ENCODE data around the gene CNN2. TPM values are rescaled to one million over a fixed set of nuclear protein-coding genes. Genes with fewer than 3 reads are reported as not detected.

CNN2 gene
- total RNA-seq, 1 experiment from 2014 or later: 524 TPM

DNA sequence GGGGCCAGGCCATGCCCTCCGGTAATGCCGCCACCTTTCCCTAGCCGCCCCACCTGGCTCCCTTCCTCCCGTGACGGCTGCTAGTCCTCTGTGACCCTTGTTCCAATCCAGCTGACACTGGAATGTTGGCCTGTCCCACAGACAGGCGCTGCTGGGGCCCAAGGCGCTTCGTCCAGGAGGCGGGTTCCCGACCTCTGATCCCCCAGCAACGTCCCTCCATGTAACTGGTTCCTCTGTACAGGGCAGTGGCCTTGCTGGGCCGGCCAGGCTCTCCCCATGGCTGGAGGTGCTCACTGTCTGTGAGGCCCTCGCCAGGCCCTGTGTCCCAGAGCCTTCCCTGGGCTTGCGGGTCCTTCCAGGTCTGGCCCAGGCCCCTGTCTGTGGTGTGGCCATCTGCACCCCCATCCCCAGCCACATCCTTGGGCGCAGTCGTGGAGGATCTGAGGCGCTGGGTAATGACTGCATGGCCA, 33.0 kb upstream of the CNN2 start:
- Mint-ChIP-seq H3K27me3 (ENCODE audit: low read depth) (peaks cover 22% of the 10 kb centered on the region), H3K4me3 (no peak overlapping the region), H3K36me3 (ENCODE audit: insufficient read depth in 1 of 3, low read depth in 3 of 3) (peaks cover 5 to 21% (median 16%) of the 10 kb centered on the region in 3 experiments; a peak in 6 of 7 replicates), H3K4me1 (peaks cover 5 to 16% of the 10 kb centered on the region in 2 experiments), H3K27ac (peak overlapping the region in 1 of 3 experiments; percentile 76; a peak in 1 of 7 replicates), H3K9me3 (no peaks in the 10 kb centered on the region; a peak in 1 of 5 replicates)
- Histone ChIP-seq H2BK5ac (ENCODE audit: insufficient read length, low read length) (no peak overlapping the region), H4K8ac (replicated peaks; ENCODE audit: insufficient read length, low read depth, low read length) (no peak overlapping the region), H2BK15ac (ENCODE audit: low read depth, low read length) (no peak overlapping the region), H2BK12ac (ENCODE audit: insufficient read length, low read depth, low read length) (no peak overlapping the region), H2AK5ac (ENCODE audit: insufficient read length, low read length) (no peak overlapping the region), H3T11ph (ENCODE audit: low read length) (no peak overlapping the region), H3K56ac (ENCODE audit: insufficient read length, low read depth, low read length) (no peak overlapping the region), H3K18ac (ENCODE audit: insufficient read length, low read depth, low read length) (no peak overlapping the region), H2BK120ac (ENCODE audit: low read depth, low read length, poor library complexity, severe bottlenecking) (no peak overlapping the region), H3K14ac (ENCODE audit: insufficient read depth, low read length) (no peak overlapping the region), H3K4me2 (ENCODE audit: insufficient read depth, insufficient read length, low read length) (no peak overlapping the region), H4K20me1 (ENCODE audit: control insufficient read depth, insufficient read depth, insufficient read length) (peaks cover 7% of the 10 kb centered on the region), H3K4me1 (ENCODE audit: insufficient read depth, low read length) (no peaks in the 10 kb centered on the region), H3K4ac (ENCODE audit: low read depth, low read length) (no peak overlapping the region), H3K79me1 (ENCODE audit: insufficient read depth, low read depth, low read length, poor library complexity, severe bottlenecking) (no peaks in the 10 kb centered on the region), H4K91ac (ENCODE audit: insufficient read length, low read depth, low read length) (no peak overlapping the region), H4K5ac (ENCODE audit: insufficient read length, low read depth, low read length) (no peak overlapping the region), H3K79me2 (ENCODE audit: insufficient read depth, low read length) (no peaks in the 10 kb centered on the region), H3K23ac (ENCODE audit: insufficient read length, low read depth, low read length) (no peak overlapping the region), H2AFZ (ENCODE audit: low read length) (no peak overlapping the region), H3K27me3 (ENCODE audit: insufficient read depth, low read length) (no peaks in the 10 kb centered on the region; the same call in 1 of the 2 replicates), H3K23me2 (ENCODE audit: insufficient read length, low read depth, low read length, poor library complexity, severe bottlenecking) (no peaks in the 10 kb centered on the region), H3K9ac (ENCODE audit: extremely low read depth, insufficient read length, low read length) (no peak overlapping the region), H2BK20ac (ENCODE audit: low read depth, low read length, poor library complexity, severe bottlenecking) (no peak overlapping the region), H3K9me3 (ENCODE audit: control insufficient read depth, low read depth, low read length) (no peaks in the 10 kb centered on the region), H3K27ac (ENCODE audit: insufficient read length, low read depth, low read length) (no peak overlapping the region)
- TF ChIP-seq, protein P1, sequence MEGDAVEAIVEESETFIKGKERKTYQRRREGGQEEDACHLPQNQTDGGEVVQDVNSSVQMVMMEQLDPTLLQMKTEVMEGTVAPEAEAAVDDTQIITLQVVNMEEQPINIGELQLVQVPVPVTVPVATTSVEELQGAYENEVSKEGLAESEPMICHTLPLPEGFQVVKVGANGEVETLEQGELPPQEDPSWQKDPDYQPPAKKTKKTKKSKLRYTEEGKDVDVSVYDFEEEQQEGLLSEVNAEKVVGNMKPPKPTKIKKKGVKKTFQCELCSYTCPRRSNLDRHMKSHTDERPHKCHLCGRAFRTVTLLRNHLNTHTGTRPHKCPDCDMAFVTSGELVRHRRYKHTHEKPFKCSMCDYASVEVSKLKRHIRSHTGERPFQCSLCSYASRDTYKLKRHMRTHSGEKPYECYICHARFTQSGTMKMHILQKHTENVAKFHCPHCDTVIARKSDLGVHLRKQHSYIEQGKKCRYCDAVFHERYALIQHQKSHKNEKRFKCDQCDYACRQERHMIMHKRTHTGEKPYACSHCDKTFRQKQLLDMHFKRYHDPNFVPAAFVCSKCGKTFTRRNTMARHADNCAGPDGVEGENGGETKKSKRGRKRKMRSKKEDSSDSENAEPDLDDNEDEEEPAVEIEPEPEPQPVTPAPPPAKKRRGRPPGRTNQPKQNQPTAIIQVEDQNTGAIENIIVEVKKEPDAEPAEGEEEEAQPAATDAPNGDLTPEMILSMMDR (conservative IDR thresholded peaks at IDR 0.05): no peak
- WGBS (ENCODE audit: extremely low coverage, insufficient read length, low lambda C conversion rate): no CpG with 5 or more reads among the region's 17 CpGs
- DNase-seq: no peak

Measured in H9 (cell line).